PFSK-1 (cell line): ENCODE data around the gene MYBPC1.

Experiments
- FOXP2 ChIP-seq: optimal IDR thresholded peaks from 2 replicates; pipeline ENCODE3; 2011; ENCODE audit warnings: borderline replicate concordance, control low read depth, inconsistent platforms; ENCODE audit not compliant: insufficient read depth; ENCODE audit errors: extremely low read length, extremely low read depth
- POLR2AphosphoS5 ChIP-seq: IDR thresholded peaks from 2 replicates; pipeline ENCODE4 v1.6.1; 2012; ENCODE audit warnings: low read depth, mild to moderate bottlenecking, control low read depth, low read length, moderate library complexity
- SIN3A ChIP-seq: IDR thresholded peaks from 2 replicates; pipeline ENCODE4 v1.6.1; 2012; ENCODE audit warnings: mild to moderate bottlenecking, low read length, moderate library complexity, borderline replicate concordance; ENCODE audit not compliant: insufficient read depth
- TAF1 ChIP-seq: IDR thresholded peaks from 2 replicates; pipeline ENCODE4 v1.6.1; 2012; ENCODE audit warnings: low read length, control low read depth, borderline replicate concordance; ENCODE audit not compliant: insufficient read depth
- TF ChIP-seq, protein P1 (sequence below), 2 experiments: IDR thresholded peaks; 2 replicates each; pipeline versions ENCODE4 v1.6.1 to v1.8.0; 2011 to 2012; ENCODE audit warnings: low read depth in 2 of 2, low read length in 2 of 2, control low read depth in 1 of 2, inconsistent platforms in 1 of 2, mild to moderate bottlenecking in 1 of 2, moderate library complexity in 1 of 2; ENCODE audit not compliant: insufficient read depth in 1 of 2

Gene MYBPC1

DNA sequence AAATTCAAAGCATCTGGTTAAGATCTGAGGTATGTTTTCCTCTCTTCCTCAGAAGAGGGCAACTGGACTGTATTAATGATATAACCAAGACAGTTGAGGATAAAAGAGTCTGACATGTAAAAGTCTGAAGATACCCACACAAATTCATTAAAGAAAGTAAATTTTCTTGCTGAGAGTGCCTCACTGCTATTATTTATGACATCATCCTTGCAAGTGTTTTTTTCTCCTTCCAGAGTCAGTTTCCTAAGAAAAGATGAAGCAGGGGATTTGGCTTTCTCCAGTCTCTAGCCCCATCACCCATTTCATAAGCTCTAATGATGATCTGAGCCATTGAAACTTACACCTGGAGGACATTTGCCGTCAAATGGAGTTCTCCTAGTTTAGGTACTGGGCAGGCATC, 21.0 kb upstream of the MYBPC1 start:
- no peak for TF ChIP-seq TAF1
- TF ChIP-seq SIN3A: no peak
- TF ChIP-seq, protein P1, sequence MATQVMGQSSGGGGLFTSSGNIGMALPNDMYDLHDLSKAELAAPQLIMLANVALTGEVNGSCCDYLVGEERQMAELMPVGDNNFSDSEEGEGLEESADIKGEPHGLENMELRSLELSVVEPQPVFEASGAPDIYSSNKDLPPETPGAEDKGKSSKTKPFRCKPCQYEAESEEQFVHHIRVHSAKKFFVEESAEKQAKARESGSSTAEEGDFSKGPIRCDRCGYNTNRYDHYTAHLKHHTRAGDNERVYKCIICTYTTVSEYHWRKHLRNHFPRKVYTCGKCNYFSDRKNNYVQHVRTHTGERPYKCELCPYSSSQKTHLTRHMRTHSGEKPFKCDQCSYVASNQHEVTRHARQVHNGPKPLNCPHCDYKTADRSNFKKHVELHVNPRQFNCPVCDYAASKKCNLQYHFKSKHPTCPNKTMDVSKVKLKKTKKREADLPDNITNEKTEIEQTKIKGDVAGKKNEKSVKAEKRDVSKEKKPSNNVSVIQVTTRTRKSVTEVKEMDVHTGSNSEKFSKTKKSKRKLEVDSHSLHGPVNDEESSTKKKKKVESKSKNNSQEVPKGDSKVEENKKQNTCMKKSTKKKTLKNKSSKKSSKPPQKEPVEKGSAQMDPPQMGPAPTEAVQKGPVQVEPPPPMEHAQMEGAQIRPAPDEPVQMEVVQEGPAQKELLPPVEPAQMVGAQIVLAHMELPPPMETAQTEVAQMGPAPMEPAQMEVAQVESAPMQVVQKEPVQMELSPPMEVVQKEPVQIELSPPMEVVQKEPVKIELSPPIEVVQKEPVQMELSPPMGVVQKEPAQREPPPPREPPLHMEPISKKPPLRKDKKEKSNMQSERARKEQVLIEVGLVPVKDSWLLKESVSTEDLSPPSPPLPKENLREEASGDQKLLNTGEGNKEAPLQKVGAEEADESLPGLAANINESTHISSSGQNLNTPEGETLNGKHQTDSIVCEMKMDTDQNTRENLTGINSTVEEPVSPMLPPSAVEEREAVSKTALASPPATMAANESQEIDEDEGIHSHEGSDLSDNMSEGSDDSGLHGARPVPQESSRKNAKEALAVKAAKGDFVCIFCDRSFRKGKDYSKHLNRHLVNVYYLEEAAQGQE (IDR thresholded peaks at IDR 0.05; ENCODE audit: insufficient read depth in 1 of 2, low read depth in 2 of 2, low read length in 2 of 2): no peak
- TF ChIP-seq POLR2AphosphoS5: no peak
- no peak for TF ChIP-seq FOXP2

DNA sequence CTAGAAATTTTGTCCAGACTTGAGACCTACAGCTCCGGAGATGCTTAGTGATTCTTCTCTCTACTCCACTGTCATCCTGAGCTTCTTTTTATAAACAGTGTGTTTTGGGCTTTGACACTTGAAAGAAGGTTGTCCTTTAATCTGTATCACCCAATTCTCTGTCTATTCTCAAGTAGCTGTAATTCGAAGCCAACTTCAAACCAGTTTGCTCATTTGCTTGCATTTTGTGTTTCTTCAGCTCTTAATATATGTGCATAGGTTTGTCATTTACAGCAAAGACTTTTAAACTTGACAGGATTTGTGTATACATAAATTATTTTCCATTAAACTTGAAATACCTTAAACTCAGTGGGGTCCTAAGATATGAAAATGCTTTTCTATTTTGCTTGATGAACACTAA, 16.4 kb upstream of the MYBPC1 start:
- no peak for TF ChIP-seq TAF1
- TF ChIP-seq, protein P1 (IDR thresholded peaks at IDR 0.05; ENCODE audit: insufficient read depth in 1 of 2, low read depth in 2 of 2, low read length in 2 of 2): no peak
- TF ChIP-seq FOXP2: no peak
- TF ChIP-seq POLR2AphosphoS5: no peak
- no peak for TF ChIP-seq SIN3A

DNA sequence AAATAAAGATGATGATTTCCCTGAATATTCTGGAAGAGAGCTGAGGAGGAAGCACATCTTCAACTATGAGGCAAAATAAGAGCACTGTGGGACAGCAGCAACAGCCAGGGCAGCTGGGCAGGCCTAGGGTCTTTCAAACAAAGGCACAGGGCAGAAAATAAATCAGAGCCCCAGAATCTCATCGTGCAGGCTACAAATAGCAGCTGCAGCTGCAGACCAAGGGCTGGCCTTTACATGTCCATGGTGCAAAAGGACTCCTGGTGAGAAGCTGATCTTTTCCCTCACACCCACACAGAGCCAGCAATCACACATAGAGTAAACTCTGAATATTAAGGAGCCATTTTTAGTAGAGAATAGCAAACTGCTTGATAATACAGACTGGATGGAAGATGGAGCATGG, 13.6 kb upstream of the MYBPC1 start:
- no peak for TF ChIP-seq FOXP2
- TF ChIP-seq, protein P1 (IDR thresholded peaks at IDR 0.05; ENCODE audit: insufficient read depth in 1 of 2, low read depth in 2 of 2, low read length in 2 of 2): no peak
- no peak for TF ChIP-seq TAF1
- no peak for TF ChIP-seq POLR2AphosphoS5
- no peak for TF ChIP-seq SIN3A

DNA sequence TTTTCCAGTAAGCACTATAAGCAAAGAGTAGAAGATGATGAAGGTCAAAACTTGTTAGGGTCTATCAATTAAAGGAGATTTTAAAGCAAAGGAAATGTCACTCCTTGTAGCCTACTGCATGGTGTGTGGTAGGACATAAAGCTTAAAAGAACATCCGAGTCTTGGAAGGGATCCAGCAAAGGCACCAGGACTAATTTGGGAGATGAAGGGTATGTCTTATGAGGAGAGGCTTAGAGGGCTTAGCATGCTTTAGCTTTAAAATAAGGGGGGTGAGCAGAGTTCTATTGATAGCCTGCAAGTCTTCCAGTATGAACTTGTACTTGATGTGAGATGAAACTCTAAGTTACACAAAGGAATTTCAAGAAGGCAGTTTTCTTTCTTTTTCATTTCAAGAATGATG, 11.8 kb upstream of the MYBPC1 start:
- TF ChIP-seq, protein P1 (IDR thresholded peaks at IDR 0.05; ENCODE audit: insufficient read depth in 1 of 2, low read depth in 2 of 2, low read length in 2 of 2): no peak
- no peak for TF ChIP-seq SIN3A
- no peak for TF ChIP-seq FOXP2
- no peak for TF ChIP-seq TAF1
- no peak for TF ChIP-seq POLR2AphosphoS5

DNA sequence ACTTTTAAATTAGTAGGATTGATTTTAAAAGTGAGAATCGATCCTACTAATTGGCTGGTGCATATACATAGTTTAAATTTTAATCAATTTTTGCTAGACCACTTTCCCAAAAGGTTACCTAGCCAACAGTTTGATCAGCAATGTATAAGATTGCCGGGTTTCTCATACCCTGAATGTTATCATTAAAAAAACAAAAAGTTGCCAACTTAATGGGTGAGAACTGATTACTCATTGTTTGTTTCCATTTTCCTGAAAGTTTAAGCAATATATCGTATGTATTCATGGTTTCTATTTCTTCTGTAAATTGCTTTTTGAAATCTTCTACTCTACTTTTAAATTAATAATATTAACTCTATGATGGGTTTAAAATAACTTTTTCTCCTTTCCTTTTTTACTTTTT, 4.4 kb upstream of the MYBPC1 start:
- no peak for TF ChIP-seq SIN3A
- no peak for TF ChIP-seq FOXP2
- TF ChIP-seq, protein P1 (IDR thresholded peaks at IDR 0.05; ENCODE audit: insufficient read depth in 1 of 2, low read depth in 2 of 2, low read length in 2 of 2): no peak
- no peak for TF ChIP-seq TAF1
- TF ChIP-seq POLR2AphosphoS5: no peak
